Kidney (tissue), 14 donors: Measurements from ENCODE around the gene TBC1D10A. TPM values are rescaled to one million over a fixed set of nuclear protein-coding genes. Genes with fewer than 3 reads are reported as not detected.

Experiments
- DNase-seq, 5 donors: peaks; one replicate each; pipeline ENCODE4 v3.0.0-alpha.2; 2013 to 2020
- FAIRE-seq: peaks from 2 replicates; lab custom pipeline; 2012; peaks lifted over from hg19 to GRCh38; lab: Jason Lieb, UNC
- H3K27ac ChIP-seq, 2 donors: one replicate each; pipeline ENCODE4 v1.7.0; 2013; ENCODE audit warnings: low read depth in 2 of 2, low read length in 2 of 2, inconsistent platforms in 1 of 2
- H3K27me3 ChIP-seq: one replicate; pipeline ENCODE4 v1.7.1; 2013; ENCODE audit warnings: low read length, inconsistent platforms; ENCODE audit not compliant: control insufficient read depth, insufficient read depth
- H3K36me3 ChIP-seq, 3 donors: one replicate each; pipeline versions ENCODE4 v1.7.0 to v1.7.1; 2013; ENCODE audit warnings: low read length in 3 of 3, control low read depth in 1 of 3, inconsistent platforms in 1 of 3; ENCODE audit not compliant: insufficient read depth in 3 of 3, control insufficient read depth in 2 of 3
- H3K4me1 ChIP-seq, 3 donors: one replicate each; pipeline versions ENCODE4 v1.7.0 to v1.7.1; 2013; ENCODE audit warnings: low read length in 3 of 3, inconsistent platforms in 1 of 3, low read depth in 1 of 3; ENCODE audit not compliant: control insufficient read depth in 2 of 3, insufficient read depth in 2 of 3
- H3K4me3 ChIP-seq, 3 donors: one replicate each; pipeline versions ENCODE4 v1.7.0 to v1.8.1; 2013; ENCODE audit warnings: low read length in 3 of 3, control low read depth in 1 of 3, inconsistent platforms in 1 of 3
- H3K9ac ChIP-seq, 3 donors: one replicate each; pipeline versions ENCODE4 v1.7.0 to v1.7.1; 2013; ENCODE audit warnings: low read length in 3 of 3, control low read depth in 1 of 3, inconsistent platforms in 1 of 3
- H3K9me3 ChIP-seq, 3 donors: one replicate each; pipeline versions ENCODE4 v1.7.0 to v1.7.1; 2013; ENCODE audit warnings: low read length in 3 of 3, control low read depth in 1 of 3, inconsistent platforms in 1 of 3; ENCODE audit not compliant: control insufficient read depth in 2 of 3, insufficient read depth in 1 of 3
- CTCF ChIP-seq: IDR thresholded peaks from 3 replicates; pipeline ENCODE4 v1.5.1; 2012; ENCODE audit warnings: mild to moderate bottlenecking, moderate library complexity, borderline replicate concordance; ENCODE audit not compliant: insufficient read depth; ENCODE audit errors: extremely low read depth
- intact Hi-C: fragments of 100-400 bp; cut with DNase I; formaldehyde crosslinking; loops from one replicate; pipeline ENCODE4 v1.11.1; 2022
- polyA plus RNA-seq: library from polyadenylated mRNA; stranded (reverse); fragments of 350-450 nt; fragmentation: Illumina TruSeq; extraction: RNeasy Lipid Tissue Mini Kit (QIAGEN cat#74804); gene quantifications from one replicate; pipeline ENCODE4 v1.2.3, GENCODE V29; 2014; ENCODE audit warnings: low read depth, low replicate concordance; ENCODE audit not compliant: insufficient read depth
- total RNA-seq: library from RNA; stranded (reverse); fragmentation: NEBNext Ultra II Directional; extraction: Animal tissue kit (Norgen Biotek cat#: 25700); gene quantifications from one replicate; pipeline ENCODE4 v1.2.1, GENCODE V29; 2021
- donor health status: control.
- donor health status: control.
- donor health status: control.
- donor health status: control.
- donor health status: control.
- donor health status: DM: yes; HTN: yes; CAD: no.
- donor health status: Normal renal cell carcinoma (clear cell type).

TBC1D10A gene
- total and polyA plus RNA-seq, 2 donors from 2014 or later = 31.0 to 34.5 TPM

- no peaks in the 10 kb centered on the region for H3K9me3 ChIP-seq
- H3K27ac ChIP-seq = no peak overlapping the region
- FAIRE-seq (no peak), DNase-seq (no peak)
- peaks cover 0 to 15% (median 5%) of the 10 kb centered on the region in 3 donors for H3K4me1 ChIP-seq
- no peak for TF ChIP-seq CTCF
- H3K27me3 ChIP-seq = no peaks in the 10 kb centered on the region
- no peak overlapping the region for H3K4me3 ChIP-seq
- intact Hi-C loops = no loop called here
- no peak overlapping the region for H3K9ac ChIP-seq
- H3K36me3 ChIP-seq = peaks cover 0 to 15% (median 3%) of the 10 kb centered on the region in 3 donors
Measured at GRCh38 chr22:30282616-30283046, 44.1 kb downstream of the TBC1D10A start.

- Histone ChIP-seq H3K4me1 (peaks cover 0 to 10% (median 0%) of the 10 kb centered on the region in 3 donors), H3K27ac (no peak overlapping the region), H3K27me3 (no peaks in the 10 kb centered on the region), H3K9ac (no peak overlapping the region), H3K36me3 (peaks cover 0 to 10% (median 3%) of the 10 kb centered on the region in 3 donors), H3K9me3 (no peaks in the 10 kb centered on the region), H3K4me3 (no peak overlapping the region)
- no peak for DNase-seq
- no peak for TF ChIP-seq CTCF
- intact Hi-C loops = no loop called here
- FAIRE-seq = no peak
Measured at GRCh38 chr22:30280505-30280904, 46.2 kb downstream of the TBC1D10A start.

- intact Hi-C loops = no loop called here
- Histone ChIP-seq H3K27me3 (no peaks in the 10 kb centered on the region), H3K36me3 (peaks cover 0 to 4% (median 0%) of the 10 kb centered on the region in 3 donors), H3K4me3 (no peak overlapping the region), H3K9me3 (no peaks in the 10 kb centered on the region), H3K27ac (no peak overlapping the region), H3K4me1 (peaks cover 0 to 10% (median 0%) of the 10 kb centered on the region in 3 donors), H3K9ac (no peak overlapping the region)
- DNase-seq (no peak), FAIRE-seq (no peak)
- TF ChIP-seq CTCF = no peak
Measured at GRCh38 chr22:30279932-30280331, 46.8 kb downstream of the TBC1D10A start.
